BE2C (cell line): ENCODE results near the gene MIPOL1.
"Not testable (repeated sequence)": the region's sequence is repeated elsewhere in the genome, so short reads cannot be mapped to it uniquely, and the experiment has no call there.

Experiments used
- DNase-seq: peaks from one replicate; pipeline ENCODE4 v3.0.0-alpha.2; 2020
- H3K27me3 ChIP-seq: fragments of 250-450 bp; sonication (Bioruptor Pico); 2 replicates; pipeline ENCODE4 v1.5.1; 2020; ENCODE audit warnings: mild to moderate bottlenecking
- H3K36me3 ChIP-seq: fragments of 250-450 bp; sonication (Bioruptor Pico); 2 replicates; pipeline ENCODE4 v1.5.1; 2020; ENCODE audit warnings: mild to moderate bottlenecking
- H3K4me1 ChIP-seq: fragments of 250-450 bp; sonication (Bioruptor Pico); 2 replicates; pipeline ENCODE4 v1.5.1; 2020
- H3K4me3 ChIP-seq: 2 replicates; pipeline ENCODE4 v1.5.1; 2011; ENCODE audit warnings: low read depth, low read length
- H3K9me3 ChIP-seq: fragments of 250-450 bp; sonication (Bioruptor Pico); 2 replicates; pipeline ENCODE4 v1.5.1; 2020
- TF ChIP-seq, protein P1 (sequence below): IDR thresholded peaks from 2 replicates; pipeline ENCODE4 v1.5.1; 2012; ENCODE audit warnings: mild to moderate bottlenecking, low read depth, low read length

The MIPOL1 gene

DNA sequence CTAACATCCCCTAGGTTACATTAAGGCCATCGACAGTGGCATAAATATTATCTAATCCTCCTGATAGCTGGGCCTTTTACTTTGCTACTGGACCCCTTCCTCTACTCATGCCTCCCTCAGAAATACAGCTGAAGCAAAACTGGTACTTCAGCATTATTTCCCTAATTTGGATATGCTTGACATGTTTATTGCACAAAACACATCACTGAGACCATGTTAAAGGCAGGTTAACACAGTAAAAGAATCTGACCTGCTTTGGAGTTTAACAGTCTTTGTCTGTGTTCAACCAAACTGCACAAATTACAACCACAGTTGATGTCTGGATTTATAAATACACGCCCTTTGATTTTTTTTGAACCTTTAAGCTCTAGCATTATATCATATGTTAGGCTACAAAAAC lies 240.7 kb downstream of the MIPOL1 start:
- TF ChIP-seq, protein P1, sequence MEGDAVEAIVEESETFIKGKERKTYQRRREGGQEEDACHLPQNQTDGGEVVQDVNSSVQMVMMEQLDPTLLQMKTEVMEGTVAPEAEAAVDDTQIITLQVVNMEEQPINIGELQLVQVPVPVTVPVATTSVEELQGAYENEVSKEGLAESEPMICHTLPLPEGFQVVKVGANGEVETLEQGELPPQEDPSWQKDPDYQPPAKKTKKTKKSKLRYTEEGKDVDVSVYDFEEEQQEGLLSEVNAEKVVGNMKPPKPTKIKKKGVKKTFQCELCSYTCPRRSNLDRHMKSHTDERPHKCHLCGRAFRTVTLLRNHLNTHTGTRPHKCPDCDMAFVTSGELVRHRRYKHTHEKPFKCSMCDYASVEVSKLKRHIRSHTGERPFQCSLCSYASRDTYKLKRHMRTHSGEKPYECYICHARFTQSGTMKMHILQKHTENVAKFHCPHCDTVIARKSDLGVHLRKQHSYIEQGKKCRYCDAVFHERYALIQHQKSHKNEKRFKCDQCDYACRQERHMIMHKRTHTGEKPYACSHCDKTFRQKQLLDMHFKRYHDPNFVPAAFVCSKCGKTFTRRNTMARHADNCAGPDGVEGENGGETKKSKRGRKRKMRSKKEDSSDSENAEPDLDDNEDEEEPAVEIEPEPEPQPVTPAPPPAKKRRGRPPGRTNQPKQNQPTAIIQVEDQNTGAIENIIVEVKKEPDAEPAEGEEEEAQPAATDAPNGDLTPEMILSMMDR = no peak
- Histone ChIP-seq H3K4me3 (no peak overlapping the region), H3K36me3 (no peaks in the 10 kb centered on the region), H3K4me1 (no peaks in the 10 kb centered on the region), H3K27me3 (no peaks in the 10 kb centered on the region), H3K9me3 (no peaks in the 10 kb centered on the region)
- DNase-seq = no peak

GRCh38 chr14:37443461-37443860 lies 245.7 kb downstream of the MIPOL1 start:
- no peak overlapping the region for H3K4me3 ChIP-seq
- H3K36me3 ChIP-seq = no peaks in the 10 kb centered on the region
- no peaks in the 10 kb centered on the region for H3K27me3 ChIP-seq
- no peaks in the 10 kb centered on the region for H3K9me3 ChIP-seq
- TF ChIP-seq, protein P1 = no peak
- H3K4me1 ChIP-seq = no peaks in the 10 kb centered on the region
- no peak for DNase-seq

DNA sequence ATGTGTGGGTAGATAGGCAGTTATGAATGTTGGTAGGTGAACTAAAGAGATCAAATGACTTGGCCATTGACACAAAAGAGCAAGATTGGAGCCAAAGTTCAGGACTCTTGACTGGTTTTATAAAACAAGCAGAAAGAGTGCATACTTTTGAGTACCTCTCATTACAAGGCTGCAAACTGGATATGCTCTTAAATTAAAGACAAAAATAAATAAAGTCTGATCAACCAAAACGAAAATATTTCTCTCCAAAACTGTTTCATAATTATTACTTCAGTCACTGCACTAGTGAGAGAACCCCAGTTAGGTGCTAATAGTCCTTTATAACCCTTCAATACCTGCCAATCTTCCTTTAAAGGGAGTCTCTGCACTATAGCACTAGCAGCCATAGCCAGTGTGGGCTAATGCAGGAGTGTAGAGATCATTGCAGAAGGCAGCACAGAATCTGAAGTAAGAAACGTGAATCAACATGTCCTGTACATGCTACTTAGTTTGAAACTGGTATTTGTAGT lies 250.2 kb downstream of the MIPOL1 start:
- Histone ChIP-seq H3K4me3 (no peak overlapping the region), H3K36me3 (no peaks in the 10 kb centered on the region), H3K27me3 (no peaks in the 10 kb centered on the region), H3K4me1 (no peaks in the 10 kb centered on the region), H3K9me3 (no peaks in the 10 kb centered on the region)
- TF ChIP-seq, protein P1 = no peak
- no peak for DNase-seq

DNA sequence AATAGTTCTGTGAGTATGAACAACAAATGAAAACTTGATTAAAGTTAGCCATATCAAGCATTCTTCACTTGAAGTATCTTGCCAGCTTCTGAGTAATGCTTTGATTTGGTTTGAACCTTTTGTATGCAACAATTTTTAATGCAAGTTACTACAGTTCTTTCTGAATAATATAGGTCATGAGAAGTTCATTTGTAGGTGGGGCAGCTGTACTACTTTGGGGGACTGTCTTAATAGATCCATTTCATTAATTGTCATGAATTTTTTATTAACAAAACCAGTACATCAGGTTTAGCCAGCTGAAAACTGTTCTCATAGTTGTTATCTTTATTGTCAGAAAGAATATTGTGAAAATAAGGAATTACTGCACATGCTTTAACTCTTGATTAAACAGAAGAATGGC lies 254.6 kb downstream of the MIPOL1 start:
- no peaks in the 10 kb centered on the region for H3K27me3 ChIP-seq
- no peak overlapping the region for H3K4me3 ChIP-seq
- TF ChIP-seq, protein P1 = no peak
- DNase-seq = no peak
- no peaks in the 10 kb centered on the region for H3K9me3 ChIP-seq
- H3K4me1 ChIP-seq = no peaks in the 10 kb centered on the region
- H3K36me3 ChIP-seq = no peaks in the 10 kb centered on the region

- Histone ChIP-seq H3K27me3 (no peaks in the 10 kb centered on the region), H3K36me3 (no peaks in the 10 kb centered on the region), H3K4me1 (no peaks in the 10 kb centered on the region), H3K4me3 (no peak overlapping the region), H3K9me3 (no peaks in the 10 kb centered on the region)
- TF ChIP-seq, protein P1 = no peak
- DNase-seq = no peak
Observed at GRCh38 chr14:37453985-37454384, 256.2 kb downstream of the MIPOL1 start.

DNA sequence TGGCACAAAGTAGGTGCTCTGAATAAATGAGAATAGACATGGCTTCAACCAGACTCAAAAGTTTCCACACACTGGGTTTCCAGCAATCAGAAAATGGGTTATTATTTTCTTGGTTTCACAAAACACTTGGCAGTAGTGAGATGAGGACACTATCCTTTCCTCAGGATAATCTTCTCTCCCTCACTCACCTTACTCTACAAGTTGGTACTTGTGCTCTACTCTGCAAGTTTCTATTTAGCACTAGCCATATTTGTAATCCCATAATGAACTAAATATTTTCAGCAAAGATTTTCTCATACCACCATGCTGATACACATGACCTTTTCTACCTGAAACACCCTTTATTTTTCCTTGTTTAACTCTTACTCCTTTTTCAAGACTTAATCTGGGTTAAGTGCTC lies 259.6 kb downstream of the MIPOL1 start:
- TF ChIP-seq, protein P1 = no peak
- H3K4me1 ChIP-seq = no peaks in the 10 kb centered on the region
- H3K27me3 ChIP-seq = no peaks in the 10 kb centered on the region
- no peaks in the 10 kb centered on the region for H3K36me3 ChIP-seq
- no peak for DNase-seq
- no peaks in the 10 kb centered on the region for H3K9me3 ChIP-seq
- no peak overlapping the region for H3K4me3 ChIP-seq

- H3K27me3 ChIP-seq, DNase-seq, H3K4me1 ChIP-seq, H3K9me3 ChIP-seq, H3K4me3 ChIP-seq, H3K36me3 ChIP-seq: not testable (repeated sequence)
Observed at GRCh38 chr14:37462426-37462825, 264.7 kb downstream of the MIPOL1 start.
